HG02970 (cell line): ENCODE results near the gene DAND5.
A peak's percentile ranks its signal among the peaks of the same experiment; 100 is the strongest.
"Not testable (repeated sequence)": the region's sequence is repeated elsewhere in the genome, so short reads cannot be mapped to it uniquely, and the experiment has no call there.

Source experiments
- ATAC-seq: cut with Tn5 transposase; IDR thresholded peaks from one replicate; pipeline ENCODE4 v1.9.1; 2021; ENCODE audit warnings: mild to moderate bottlenecking, moderate library complexity, moderate number of reproducible peaks; ENCODE audit not compliant: unreplicated experiment, low FRiP score

Gene DAND5

GRCh38 chr19:12959481-12959880 is 9.9 kb upstream of the DAND5 start:
- no peak for ATAC-seq

GRCh38 chr19:12965017-12965811 is 4.2 kb upstream of the DAND5 start:
- peak; percentile 77 for ATAC-seq

- no peak for ATAC-seq
Observed at GRCh38 chr19:12965812-12966135, 3.6 kb upstream of the DAND5 start.

GRCh38 chr19:12967907-12968306 is 1.5 kb upstream of the DAND5 start:
- ATAC-seq: no peak

- no peak for ATAC-seq
Observed at GRCh38 chr19:12970070-12970820, 869 bp downstream of the DAND5 start.

- no peak for ATAC-seq
Observed at GRCh38 chr19:12973236-12973635, 3.9 kb downstream of the DAND5 start.

GRCh38 chr19:12974301-12975220 is 5.2 kb downstream of the DAND5 start:
- ATAC-seq: no peak

GRCh38 chr19:12975221-12975741 is 5.9 kb downstream of the DAND5 start:
- no peak for ATAC-seq

GRCh38 chr19:12976109-12976508 is 6.7 kb downstream of the DAND5 start:
- ATAC-seq: not testable (repeated sequence)

- ATAC-seq: no peak
Observed at GRCh38 chr19:12979974-12980373, 10.6 kb downstream of the DAND5 start.

- no peak for ATAC-seq
Observed at GRCh38 chr19:12982648-12983047, 13.3 kb downstream of the DAND5 start.

GRCh38 chr19:12983091-12983490 is 13.7 kb downstream of the DAND5 start:
- no peak for ATAC-seq

- ATAC-seq: no peak
Observed at GRCh38 chr19:12983542-12984142, 14.3 kb downstream of the DAND5 start.

- no peak for ATAC-seq
Observed at GRCh38 chr19:12984143-12984627, 14.8 kb downstream of the DAND5 start.

- no peak for ATAC-seq
Observed at GRCh38 chr19:12984683-12985048, 15.3 kb downstream of the DAND5 start.

GRCh38 chr19:12985049-12985776 is 15.8 kb downstream of the DAND5 start:
- no peak for ATAC-seq

GRCh38 chr19:12986726-12987125 is 17.4 kb downstream of the DAND5 start:
- no peak for ATAC-seq

- no peak for ATAC-seq
Observed at GRCh38 chr19:12987190-12987589, 17.8 kb downstream of the DAND5 start.

- no peak for ATAC-seq
Observed at GRCh38 chr19:12987781-12988180, 18.4 kb downstream of the DAND5 start.

- ATAC-seq: no peak
Observed at GRCh38 chr19:12990431-12990830, 21.1 kb downstream of the DAND5 start.
